DND-41 (cell line): ENCODE results near the gene DIAPH2.
"Not testable (repeated sequence)": the region's sequence is repeated elsewhere in the genome, so short reads cannot be mapped to it uniquely, and the experiment has no call there.

Experiments
- ATAC-seq: fragments of 200-7000 bp; cut with Tn5 transposase; 3 replicates; pipeline ENCODE4 v1.9.1; 2021; ENCODE audit warnings: low read depth; ENCODE audit not compliant: insufficient read depth
- DNase-seq: peaks from one replicate; pipeline ENCODE4 v3.0.0-alpha.2; 2020
- H2AFZ ChIP-seq: 2 replicates; pipeline ENCODE4 v1.6.0; 2012; ENCODE audit warnings: low read depth, low read length
- H3K27ac ChIP-seq: 2 replicates; pipeline ENCODE4 v1.5.1; 2012; ENCODE audit warnings: low read length, inconsistent platforms
- H3K27me3 ChIP-seq: fragments of 200-600 bp; sonication (generic); 2 replicates; pipeline ENCODE4 v1.6.0; 2012; ENCODE audit warnings: low read length, mild to moderate bottlenecking, inconsistent platforms; ENCODE audit not compliant: insufficient read depth, poor library complexity
- H3K36me3 ChIP-seq: 2 replicates; pipeline ENCODE4 v1.5.1; 2012; ENCODE audit warnings: low read length, inconsistent platforms; ENCODE audit not compliant: insufficient read depth
- H3K4me1 ChIP-seq: 2 replicates; pipeline ENCODE4 v1.5.1; 2012; ENCODE audit warnings: mild to moderate bottlenecking, low read length; ENCODE audit not compliant: insufficient read depth
- H3K4me2 ChIP-seq: 2 replicates; pipeline ENCODE4 v1.6.0; 2012; ENCODE audit warnings: mild to moderate bottlenecking, moderate library complexity, low read length, inconsistent platforms; ENCODE audit not compliant: insufficient read depth
- H3K4me3 ChIP-seq, 2 experiments: fragments of 200-600 bp in 1 of 2; shearing (Covaris generic) in 1 of 2; 2 replicates each; pipeline ENCODE4 v1.5.1; 2012 to 2016; ENCODE audit warnings: inconsistent platforms in 2 of 2, low read length in 2 of 2, mild to moderate bottlenecking in 2 of 2, low read depth in 1 of 2, moderate library complexity in 1 of 2
- H3K79me2 ChIP-seq: 2 replicates; pipeline ENCODE4 v1.6.0; 2012; ENCODE audit warnings: low read length, inconsistent platforms; ENCODE audit not compliant: insufficient read depth
- H3K9ac ChIP-seq: 2 replicates; pipeline ENCODE4 v1.6.0; 2012; ENCODE audit warnings: low read depth, mild to moderate bottlenecking, inconsistent platforms, low read length, moderate library complexity
- H3K9me3 ChIP-seq: 2 replicates; pipeline ENCODE4 v1.5.1; 2012; ENCODE audit warnings: low read length, moderate library complexity, mild to moderate bottlenecking, inconsistent platforms; ENCODE audit not compliant: insufficient read depth, severe bottlenecking
- H4K20me1 ChIP-seq: 2 replicates; pipeline ENCODE4 v1.6.0; 2012; ENCODE audit warnings: low read length; ENCODE audit not compliant: insufficient read depth
- CTCF ChIP-seq: IDR thresholded peaks from 2 replicates; pipeline ENCODE4 v1.5.1; 2012; ENCODE audit warnings: borderline replicate concordance, low read length, moderate library complexity, mild to moderate bottlenecking; ENCODE audit not compliant: poor library complexity, severe bottlenecking; ENCODE audit errors: extremely low read depth
- EZH2 ChIP-seq: IDR thresholded peaks from 3 replicates; pipeline ENCODE4 v1.6.1; 2012; ENCODE audit warnings: borderline replicate concordance, low read depth, mild to moderate bottlenecking, moderate library complexity, low read length, inconsistent platforms; ENCODE audit not compliant: severe bottlenecking

The DIAPH2 gene

GRCh38 chrX:97401586-97402136 is 717.0 kb downstream of the DIAPH2 start:
- DNase-seq (no peak), ATAC-seq (no peak)
- H3K79me2 ChIP-seq, result no peaks in the 10 kb centered on the region
- TF ChIP-seq CTCF, result no peak
- H3K4me3 ChIP-seq, result no peak overlapping the region
- no peak overlapping the region for H3K27ac ChIP-seq
- H2AFZ ChIP-seq, result no peak overlapping the region
- no peaks in the 10 kb centered on the region for H4K20me1 ChIP-seq
- no peaks in the 10 kb centered on the region for H3K4me1 ChIP-seq
- no peaks in the 10 kb centered on the region for H3K36me3 ChIP-seq
- no peak overlapping the region for H3K4me2 ChIP-seq
- H3K27me3 ChIP-seq, result no peaks in the 10 kb centered on the region
- no peaks in the 10 kb centered on the region for H3K9me3 ChIP-seq
- no peak overlapping the region for H3K9ac ChIP-seq

GRCh38 chrX:97402333-97402732 is 717.7 kb downstream of the DIAPH2 start:
- no peaks in the 10 kb centered on the region for H3K4me1 ChIP-seq

GRCh38 chrX:97402903-97403302 is 718.3 kb downstream of the DIAPH2 start:
- TF ChIP-seq CTCF, result no peak
- TF ChIP-seq EZH2, result no peak
- Histone ChIP-seq H3K27me3 (no peaks in the 10 kb centered on the region), H3K36me3 (no peaks in the 10 kb centered on the region), H3K79me2 (no peaks in the 10 kb centered on the region), H3K9me3 (no peaks in the 10 kb centered on the region), H3K4me1 (no peaks in the 10 kb centered on the region), H3K9ac (no peak overlapping the region), H3K27ac (no peak overlapping the region), H2AFZ (no peak overlapping the region), H4K20me1 (no peaks in the 10 kb centered on the region), H3K4me2 (no peak overlapping the region), H3K4me3 (no peak overlapping the region)
- ATAC-seq (no peak), DNase-seq (no peak)

More at GRCh38 chrX:97402333-97402732, 717.7 kb downstream of the DIAPH2 start:
- Histone ChIP-seq H4K20me1 (no peaks in the 10 kb centered on the region), H3K36me3 (no peaks in the 10 kb centered on the region), H3K9ac (no peak overlapping the region), H3K9me3 (no peaks in the 10 kb centered on the region), H3K27ac (no peak overlapping the region), H3K4me2 (no peak overlapping the region), H3K4me3 (no peak overlapping the region), H3K27me3 (no peaks in the 10 kb centered on the region), H3K79me2 (no peaks in the 10 kb centered on the region), H2AFZ (no peak overlapping the region)
- TF ChIP-seq EZH2, result no peak
- DNase-seq, result no peak
- no peak for ATAC-seq

GRCh38 chrX:97405031-97405660 is 720.5 kb downstream of the DIAPH2 start:
- Histone ChIP-seq H3K79me2 (no peaks in the 10 kb centered on the region), H2AFZ (no peak overlapping the region), H3K4me3 (no peak overlapping the region), H3K27ac (no peak overlapping the region), H3K36me3 (no peaks in the 10 kb centered on the region; the same call in 1 of the 2 replicates), H3K9ac (no peak overlapping the region), H3K27me3 (no peaks in the 10 kb centered on the region), H3K4me2 (no peak overlapping the region), H3K4me1 (no peaks in the 10 kb centered on the region), H3K9me3 (peaks cover 5% of the 10 kb centered on the region), H4K20me1 (no peaks in the 10 kb centered on the region)
- ATAC-seq, result no peak
- TF ChIP-seq CTCF (no peak), EZH2 (no peak)
- DNase-seq, result no peak

GRCh38 chrX:97409632-97410415 is 725.2 kb downstream of the DIAPH2 start:
- not testable (repeated sequence) for H3K4me1 ChIP-seq, ATAC-seq, H3K79me2 ChIP-seq, H3K27me3 ChIP-seq, H3K9me3 ChIP-seq, H4K20me1 ChIP-seq, H3K9ac ChIP-seq, H3K36me3 ChIP-seq, H2AFZ ChIP-seq, H3K27ac ChIP-seq, H3K4me2 ChIP-seq, H3K4me3 ChIP-seq, DNase-seq
